H9 (cell line): ENCODE results near the gene LRRC61. TPM values are rescaled to one million over a fixed set of nuclear protein-coding genes. Genes with fewer than 3 reads are reported as not detected.

Experiments
- DNase-seq: peaks from one replicate; pipeline ENCODE4 v3.0.0-alpha.2; 2017
- H2AFZ ChIP-seq: one replicate; pipeline ENCODE4 v1.6.1; 2013; ENCODE audit warnings: mild to moderate bottlenecking, low read length, control low read depth, moderate library complexity
- H2AK5ac ChIP-seq: 2 replicates; pipeline ENCODE4 v1.6.1; 2013; ENCODE audit warnings: low read length, control low read depth, mixed read lengths; ENCODE audit not compliant: insufficient read length
- H2BK120ac ChIP-seq: one replicate; pipeline ENCODE4 v1.6.1; 2013; ENCODE audit warnings: low read depth, mild to moderate bottlenecking, low read length, control low read depth, inconsistent platforms; ENCODE audit not compliant: poor library complexity, severe bottlenecking
- H2BK12ac ChIP-seq: 2 replicates; pipeline ENCODE4 v1.6.1; 2013; ENCODE audit warnings: low read length, control low read depth, mixed read lengths, low read depth; ENCODE audit not compliant: insufficient read length
- H2BK15ac ChIP-seq: 2 replicates; pipeline ENCODE4 v1.6.1; 2013; ENCODE audit warnings: low read depth, low read length, control low read depth
- H2BK20ac ChIP-seq: one replicate; pipeline ENCODE4 v1.6.1; 2013; ENCODE audit warnings: low read depth, mild to moderate bottlenecking, low read length, control low read depth, inconsistent platforms; ENCODE audit not compliant: poor library complexity, severe bottlenecking
- H2BK5ac ChIP-seq: 2 replicates; pipeline ENCODE4 v1.6.1; 2013; ENCODE audit warnings: low read length, control low read depth, mixed read lengths; ENCODE audit not compliant: insufficient read length
- H3K14ac ChIP-seq: 2 replicates; pipeline ENCODE4 v1.6.1; 2013; ENCODE audit warnings: low read length, control low read depth; ENCODE audit not compliant: insufficient read depth
- H3K18ac ChIP-seq: 2 replicates; pipeline ENCODE4 v1.6.1; 2013; ENCODE audit warnings: low read depth, mild to moderate bottlenecking, mixed read lengths, low read length, control low read depth; ENCODE audit not compliant: insufficient read length
- H3K23ac ChIP-seq: 2 replicates; pipeline ENCODE4 v1.6.1; 2013; ENCODE audit warnings: low read length, control low read depth, mixed read lengths, low read depth; ENCODE audit not compliant: insufficient read length
- H3K23me2 ChIP-seq: 2 replicates; pipeline ENCODE4 v1.6.1; 2013; ENCODE audit warnings: low read depth, mild to moderate bottlenecking, mixed read lengths, low read length, control low read depth; ENCODE audit not compliant: insufficient read length, poor library complexity, severe bottlenecking
- H3K27ac ChIP-seq: 2 replicates; pipeline ENCODE4 v1.5.1; 2013; ENCODE audit warnings: low read length, control low read depth, mixed read lengths, low read depth; ENCODE audit not compliant: insufficient read length
- H3K27me3 ChIP-seq: 2 replicates; pipeline ENCODE4 v1.6.1; 2013; ENCODE audit warnings: low read length, control low read depth, inconsistent platforms; ENCODE audit not compliant: insufficient read depth
- H3K4ac ChIP-seq: 2 replicates; pipeline ENCODE4 v1.6.1; 2013; ENCODE audit warnings: low read depth, mild to moderate bottlenecking, control low read depth, inconsistent platforms, low read length, moderate library complexity
- H3K4me1 ChIP-seq: 2 replicates; pipeline ENCODE4 v1.6.1; 2013; ENCODE audit warnings: low read length, control low read depth, inconsistent platforms; ENCODE audit not compliant: insufficient read depth
- H3K4me2 ChIP-seq: 2 replicates; pipeline ENCODE4 v1.6.1; 2013; ENCODE audit warnings: low read length, control low read depth, mixed read lengths; ENCODE audit not compliant: insufficient read length, insufficient read depth
- H3K56ac ChIP-seq: 2 replicates; pipeline ENCODE4 v1.6.1; 2013; ENCODE audit warnings: low read depth, mild to moderate bottlenecking, mixed read lengths, low read length, control low read depth; ENCODE audit not compliant: insufficient read length
- H3K79me1 ChIP-seq: 2 replicates; pipeline ENCODE4 v1.6.1; 2013; ENCODE audit warnings: low read depth, mild to moderate bottlenecking, moderate library complexity, low read length, control low read depth, inconsistent platforms; ENCODE audit not compliant: insufficient read depth, poor library complexity, severe bottlenecking
- H3K79me2 ChIP-seq: 2 replicates; pipeline ENCODE4 v1.6.1; 2013; ENCODE audit warnings: low read length, control low read depth, inconsistent platforms; ENCODE audit not compliant: insufficient read depth
- H3K9ac ChIP-seq: 2 replicates; pipeline ENCODE4 v1.6.1; 2013; ENCODE audit warnings: low read length, control low read depth, mixed read lengths; ENCODE audit not compliant: insufficient read length; ENCODE audit errors: extremely low read depth
- H3K9me3 ChIP-seq: one replicate; pipeline ENCODE4 v1.6.1; 2013; ENCODE audit warnings: low read depth, low read length, inconsistent platforms; ENCODE audit not compliant: control insufficient read depth
- H3T11ph ChIP-seq: one replicate; pipeline ENCODE4 v1.6.1; 2013; ENCODE audit warnings: mild to moderate bottlenecking, low read length, control low read depth, inconsistent platforms
- H4K20me1 ChIP-seq: one replicate; pipeline ENCODE4 v1.6.1; 2013; ENCODE audit not compliant: control insufficient read depth, insufficient read length, insufficient read depth
- H4K5ac ChIP-seq: 2 replicates; pipeline ENCODE4 v1.6.1; 2013; ENCODE audit warnings: low read depth, mild to moderate bottlenecking, mixed read lengths, low read length, control low read depth; ENCODE audit not compliant: insufficient read length
- H4K8ac ChIP-seq: replicated peaks from 2 replicates; pipeline ENCODE4 v1.6.1; 2013; ENCODE audit warnings: low read length, control low read depth, mixed read lengths, low read depth; ENCODE audit not compliant: insufficient read length
- H4K91ac ChIP-seq: 2 replicates; pipeline ENCODE4 v1.6.1; 2013; ENCODE audit warnings: low read depth, mild to moderate bottlenecking, moderate library complexity, mixed read lengths, low read length, control low read depth; ENCODE audit not compliant: insufficient read length
- H3K27ac Mint-ChIP-seq, 3 experiments: 2 replicates in 2 of 3; 3 replicates in 1 of 3; pipeline ENCODE4 v1.8.0; 2020 to 2021; ENCODE audit warnings: mixed read lengths in 3 of 3, mild to moderate bottlenecking in 1 of 3, moderate library complexity in 1 of 3
- H3K27me3 Mint-ChIP-seq: 2 replicates; pipeline ENCODE4 v1.8.0; 2021; ENCODE audit warnings: low read depth, mild to moderate bottlenecking, moderate library complexity, mixed read lengths
- H3K36me3 Mint-ChIP-seq, 3 experiments: 2 replicates in 2 of 3; 3 replicates in 1 of 3; pipeline ENCODE4 v1.8.0; 2020 to 2021; ENCODE audit warnings: low read depth in 3 of 3, mixed read lengths in 3 of 3; ENCODE audit not compliant: insufficient read depth in 1 of 3
- H3K4me1 Mint-ChIP-seq, 2 experiments: 2 replicates each; pipeline ENCODE4 v1.8.0; 2020; ENCODE audit warnings: mixed read lengths in 2 of 2
- H3K4me3 Mint-ChIP-seq, 2 experiments: 2 replicates in 1 of 2; 3 replicates in 1 of 2; pipeline ENCODE4 v1.8.0; 2020 to 2021; ENCODE audit warnings: mild to moderate bottlenecking in 2 of 2, mixed read lengths in 2 of 2, moderate library complexity in 1 of 2
- H3K9me3 Mint-ChIP-seq, 2 experiments: 2 replicates in 1 of 2; 3 replicates in 1 of 2; pipeline ENCODE4 v1.8.0; 2020; ENCODE audit warnings: mild to moderate bottlenecking in 2 of 2, mixed read lengths in 2 of 2, moderate library complexity in 1 of 2
- WGBS: extraction: QIAGEN DNeasy Blood & Tissue Kit; methylation state at CpG from one replicate; pipeline ENCODE4 v1.1.7; 2013; ENCODE audit warnings: missing lambda C conversion rate, low lambda C conversion rate, mixed read lengths; ENCODE audit not compliant: insufficient read length; ENCODE audit errors: extremely low coverage; 5-methylcytosine and 5-hydroxymethylcytosine counted together
- total RNA-seq: library from RNA; stranded (reverse); gene quantifications from 2 replicates; pipeline ENCODE4 v1.2.1, GENCODE V29; 2021
- TF ChIP-seq, protein P1 (sequence below): fragments of 200-600 bp; sonication (generic); conservative IDR thresholded peaks from 3 replicates; pipeline ENCODE4 v1.8.0; 2021; ENCODE audit warnings: antibody characterized with exemption, mild to moderate bottlenecking

Gene LRRC61
- total RNA-seq, 1 experiment from 2014 or later, result 24.4 TPM

DNA sequence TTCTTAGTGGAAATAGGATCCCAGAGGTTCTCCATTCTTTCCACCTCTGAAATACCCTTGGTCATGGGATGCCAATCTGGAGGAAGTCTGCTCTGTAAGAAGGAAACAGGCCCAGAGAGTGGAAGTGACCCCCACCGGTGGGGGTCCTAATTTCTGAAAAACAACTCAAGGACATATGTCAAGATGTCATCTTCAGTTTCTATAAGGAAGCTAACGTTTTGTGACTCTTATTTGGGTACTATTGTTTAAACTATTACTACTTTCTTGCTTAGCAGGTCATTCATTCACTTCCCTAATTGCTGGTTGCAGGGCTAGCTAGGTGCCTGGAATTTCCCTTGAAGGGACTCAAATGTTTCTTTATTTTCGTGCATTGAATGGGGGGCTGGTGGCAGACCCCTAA, 54.0 kb downstream of the LRRC61 start:
- Histone ChIP-seq H3K56ac (no peak overlapping the region), H2BK15ac (no peak overlapping the region), H2BK12ac (no peak overlapping the region), H3K27ac (no peak overlapping the region), H3K23ac (no peak overlapping the region), H4K5ac (no peak overlapping the region), H3K9ac (no peak overlapping the region), H2BK120ac (no peak overlapping the region), H3K4ac (no peak overlapping the region), H3K4me2 (no peak overlapping the region), H3K18ac (no peak overlapping the region), H3K79me2 (peaks cover 5% of the 10 kb centered on the region; the same call in 1 of the 2 replicates), H4K91ac (no peak overlapping the region), H3K4me1 (peaks cover 12% of the 10 kb centered on the region; the same call in 1 of the 2 replicates), H3K27me3 (no peaks in the 10 kb centered on the region), H2AK5ac (no peak overlapping the region), H3K23me2 (peaks cover 11% of the 10 kb centered on the region), H4K8ac (no peak overlapping the region), H2BK20ac (no peak overlapping the region), H3K9me3 (no peaks in the 10 kb centered on the region), H3K14ac (no peak overlapping the region), H2AFZ (no peak overlapping the region), H3T11ph (no peak overlapping the region), H4K20me1 (no peaks in the 10 kb centered on the region), H2BK5ac (no peak overlapping the region), H3K79me1 (no peaks in the 10 kb centered on the region)
- H3K4me1 Mint-ChIP-seq, result peaks cover 66 to 76% of the 10 kb centered on the region in 2 experiments
- H3K27me3 Mint-ChIP-seq, result no peaks in the 10 kb centered on the region
- H3K27ac Mint-ChIP-seq, result peak overlapping the region in 2 of 3 experiments; percentile 93 to 95; a peak in 3 of 7 replicates
- H3K9me3 Mint-ChIP-seq, result no peaks in the 10 kb centered on the region
- no CpG with 5 or more reads among the region's 3 CpGs for WGBS
- no peak for DNase-seq
- peak overlapping the region in 1 of 2 experiments; percentile 16; a peak in 1 of 5 replicates for H3K4me3 Mint-ChIP-seq
- peaks cover 26 to 34% (median 26%) of the 10 kb centered on the region in 3 experiments; a peak in 6 of 7 replicates for H3K36me3 Mint-ChIP-seq
- TF ChIP-seq, protein P1, sequence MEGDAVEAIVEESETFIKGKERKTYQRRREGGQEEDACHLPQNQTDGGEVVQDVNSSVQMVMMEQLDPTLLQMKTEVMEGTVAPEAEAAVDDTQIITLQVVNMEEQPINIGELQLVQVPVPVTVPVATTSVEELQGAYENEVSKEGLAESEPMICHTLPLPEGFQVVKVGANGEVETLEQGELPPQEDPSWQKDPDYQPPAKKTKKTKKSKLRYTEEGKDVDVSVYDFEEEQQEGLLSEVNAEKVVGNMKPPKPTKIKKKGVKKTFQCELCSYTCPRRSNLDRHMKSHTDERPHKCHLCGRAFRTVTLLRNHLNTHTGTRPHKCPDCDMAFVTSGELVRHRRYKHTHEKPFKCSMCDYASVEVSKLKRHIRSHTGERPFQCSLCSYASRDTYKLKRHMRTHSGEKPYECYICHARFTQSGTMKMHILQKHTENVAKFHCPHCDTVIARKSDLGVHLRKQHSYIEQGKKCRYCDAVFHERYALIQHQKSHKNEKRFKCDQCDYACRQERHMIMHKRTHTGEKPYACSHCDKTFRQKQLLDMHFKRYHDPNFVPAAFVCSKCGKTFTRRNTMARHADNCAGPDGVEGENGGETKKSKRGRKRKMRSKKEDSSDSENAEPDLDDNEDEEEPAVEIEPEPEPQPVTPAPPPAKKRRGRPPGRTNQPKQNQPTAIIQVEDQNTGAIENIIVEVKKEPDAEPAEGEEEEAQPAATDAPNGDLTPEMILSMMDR, result no peak
